ENCODE data around the gene FNDC11. TPM values are rescaled to one million over a fixed set of nuclear protein-coding genes. Genes with fewer than 3 reads are reported as not detected.

FNDC11 gene
- total and polyA plus RNA-seq, 2 of the 13 experiments (the other 11 are each of a cell fraction or from before 2014, with no cell fraction given): 0.07 TPM; not detected in 1

- TF ChIP-seq, protein P1, sequence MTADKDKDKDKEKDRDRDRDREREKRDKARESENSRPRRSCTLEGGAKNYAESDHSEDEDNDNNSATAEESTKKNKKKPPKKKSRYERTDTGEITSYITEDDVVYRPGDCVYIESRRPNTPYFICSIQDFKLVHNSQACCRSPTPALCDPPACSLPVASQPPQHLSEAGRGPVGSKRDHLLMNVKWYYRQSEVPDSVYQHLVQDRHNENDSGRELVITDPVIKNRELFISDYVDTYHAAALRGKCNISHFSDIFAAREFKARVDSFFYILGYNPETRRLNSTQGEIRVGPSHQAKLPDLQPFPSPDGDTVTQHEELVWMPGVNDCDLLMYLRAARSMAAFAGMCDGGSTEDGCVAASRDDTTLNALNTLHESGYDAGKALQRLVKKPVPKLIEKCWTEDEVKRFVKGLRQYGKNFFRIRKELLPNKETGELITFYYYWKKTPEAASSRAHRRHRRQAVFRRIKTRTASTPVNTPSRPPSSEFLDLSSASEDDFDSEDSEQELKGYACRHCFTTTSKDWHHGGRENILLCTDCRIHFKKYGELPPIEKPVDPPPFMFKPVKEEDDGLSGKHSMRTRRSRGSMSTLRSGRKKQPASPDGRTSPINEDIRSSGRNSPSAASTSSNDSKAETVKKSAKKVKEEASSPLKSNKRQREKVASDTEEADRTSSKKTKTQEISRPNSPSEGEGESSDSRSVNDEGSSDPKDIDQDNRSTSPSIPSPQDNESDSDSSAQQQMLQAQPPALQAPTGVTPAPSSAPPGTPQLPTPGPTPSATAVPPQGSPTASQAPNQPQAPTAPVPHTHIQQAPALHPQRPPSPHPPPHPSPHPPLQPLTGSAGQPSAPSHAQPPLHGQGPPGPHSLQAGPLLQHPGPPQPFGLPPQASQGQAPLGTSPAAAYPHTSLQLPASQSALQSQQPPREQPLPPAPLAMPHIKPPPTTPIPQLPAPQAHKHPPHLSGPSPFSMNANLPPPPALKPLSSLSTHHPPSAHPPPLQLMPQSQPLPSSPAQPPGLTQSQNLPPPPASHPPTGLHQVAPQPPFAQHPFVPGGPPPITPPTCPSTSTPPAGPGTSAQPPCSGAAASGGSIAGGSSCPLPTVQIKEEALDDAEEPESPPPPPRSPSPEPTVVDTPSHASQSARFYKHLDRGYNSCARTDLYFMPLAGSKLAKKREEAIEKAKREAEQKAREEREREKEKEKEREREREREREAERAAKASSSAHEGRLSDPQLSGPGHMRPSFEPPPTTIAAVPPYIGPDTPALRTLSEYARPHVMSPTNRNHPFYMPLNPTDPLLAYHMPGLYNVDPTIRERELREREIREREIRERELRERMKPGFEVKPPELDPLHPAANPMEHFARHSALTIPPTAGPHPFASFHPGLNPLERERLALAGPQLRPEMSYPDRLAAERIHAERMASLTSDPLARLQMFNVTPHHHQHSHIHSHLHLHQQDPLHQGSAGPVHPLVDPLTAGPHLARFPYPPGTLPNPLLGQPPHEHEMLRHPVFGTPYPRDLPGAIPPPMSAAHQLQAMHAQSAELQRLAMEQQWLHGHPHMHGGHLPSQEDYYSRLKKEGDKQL (CRISPR knock-in tag; IDR thresholded peaks at IDR 0.05; ENCODE audit: low read depth): no peak
- TF ChIP-seq KLF9 (CRISPR knock-in tag; IDR thresholded peaks at IDR 0.05; ENCODE audit: low read depth): no peak
- TF ChIP-seq PLRG1 (conservative IDR thresholded peaks at IDR 0.05): no peak
- TF ChIP-seq, protein P2, sequence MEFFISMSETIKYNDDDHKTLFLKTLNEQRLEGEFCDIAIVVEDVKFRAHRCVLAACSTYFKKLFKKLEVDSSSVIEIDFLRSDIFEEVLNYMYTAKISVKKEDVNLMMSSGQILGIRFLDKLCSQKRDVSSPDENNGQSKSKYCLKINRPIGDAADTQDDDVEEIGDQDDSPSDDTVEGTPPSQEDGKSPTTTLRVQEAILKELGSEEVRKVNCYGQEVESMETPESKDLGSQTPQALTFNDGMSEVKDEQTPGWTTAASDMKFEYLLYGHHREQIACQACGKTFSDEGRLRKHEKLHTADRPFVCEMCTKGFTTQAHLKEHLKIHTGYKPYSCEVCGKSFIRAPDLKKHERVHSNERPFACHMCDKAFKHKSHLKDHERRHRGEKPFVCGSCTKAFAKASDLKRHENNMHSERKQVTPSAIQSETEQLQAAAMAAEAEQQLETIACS (CRISPR knock-in tag; IDR thresholded peaks at IDR 0.05): peak; percentile 43; the same call in 1 of the 2 replicates
- TF ChIP-seq HNF4G (IDR thresholded peaks at IDR 0.05; ENCODE audit: borderline replicate concordance, low read depth, low read length): no peak
- no peak for TF ChIP-seq HNF4G (CRISPR knock-in tag; IDR thresholded peaks at IDR 0.05; ENCODE audit: borderline replicate concordance, low read depth)
- no peak for TF ChIP-seq NR3C1 (CRISPR knock-in tag; IDR thresholded peaks at IDR 0.05)
- no peak for TF ChIP-seq CBX5 (CRISPR knock-in tag; IDR thresholded peaks at IDR 0.05; ENCODE audit: borderline replicate concordance)
- no peak for TF ChIP-seq ZBTB49 (CRISPR knock-in tag; IDR thresholded peaks at IDR 0.05; ENCODE audit: borderline replicate concordance)
- TF ChIP-seq, protein P3, sequence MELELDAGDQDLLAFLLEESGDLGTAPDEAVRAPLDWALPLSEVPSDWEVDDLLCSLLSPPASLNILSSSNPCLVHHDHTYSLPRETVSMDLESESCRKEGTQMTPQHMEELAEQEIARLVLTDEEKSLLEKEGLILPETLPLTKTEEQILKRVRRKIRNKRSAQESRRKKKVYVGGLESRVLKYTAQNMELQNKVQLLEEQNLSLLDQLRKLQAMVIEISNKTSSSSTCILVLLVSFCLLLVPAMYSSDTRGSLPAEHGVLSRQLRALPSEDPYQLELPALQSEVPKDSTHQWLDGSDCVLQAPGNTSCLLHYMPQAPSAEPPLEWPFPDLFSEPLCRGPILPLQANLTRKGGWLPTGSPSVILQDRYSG (CRISPR knock-in tag; IDR thresholded peaks at IDR 0.05): no peak
- TF ChIP-seq CTCF (CRISPR knock-in tag; IDR thresholded peaks at IDR 0.05): no peak
- no peak for TF ChIP-seq ZFP36L2 (CRISPR knock-in tag; IDR thresholded peaks at IDR 0.05)
- 0 out of 2 replicates have a peak, but pooled peaks have one; percentile 17 for TF ChIP-seq TAF1 (CRISPR knock-in tag; IDR thresholded peaks at IDR 0.05)
- no peak for TF ChIP-seq U2AF2 (IDR thresholded peaks at IDR 0.05; ENCODE audit: low read depth, low read length)
- TF ChIP-seq HMG20B (CRISPR knock-in tag; conservative IDR thresholded peaks at IDR 0.05): no peak
- TF ChIP-seq NR1H2 (CRISPR knock-in tag; IDR thresholded peaks at IDR 0.05; ENCODE audit: borderline replicate concordance, low read depth): no peak
Measured at GRCh38 chr20:63520504-63520933, 33.4 kb upstream of the FNDC11 start, which contains the start of gene PPDPF (continued).

Measured in HepG2 (cell line).